MM.1S (cell line): ENCODE measurements around the gene MMD.

Source experiments
- DNase-seq: peaks from one replicate; pipeline ENCODE4 v3.0.0-alpha.2; 2015
- H2AFZ ChIP-seq: fragments of 300-600 bp; sonication (generic); 2 replicates; pipeline ENCODE4 v1.6.0; 2016; ENCODE audit warnings: antibody characterized with exemption, low read length
- H3F3A ChIP-seq: fragments of 300-600 bp; sonication (generic); 2 replicates; pipeline ENCODE4 v1.6.1; 2016; ENCODE audit warnings: mild to moderate bottlenecking, antibody characterized with exemption, low read length, moderate library complexity, mixed read lengths; ENCODE audit not compliant: insufficient read depth
- H3K27ac ChIP-seq: fragments of 300-600 bp; sonication (generic); 2 replicates; pipeline ENCODE4 v1.5.1; 2016; ENCODE audit warnings: mild to moderate bottlenecking, low read length
- H3K27me3 ChIP-seq: fragments of 300-600 bp; sonication (generic); replicated peaks from 2 replicates; pipeline ENCODE4 v1.6.0; 2016; ENCODE audit warnings: low read length; ENCODE audit not compliant: insufficient read depth
- H3K36me3 ChIP-seq: fragments of 300-600 bp; sonication (generic); replicated peaks from 2 replicates; pipeline ENCODE4 v1.6.1; 2016; ENCODE audit warnings: mild to moderate bottlenecking, low read length, mixed read lengths; ENCODE audit not compliant: insufficient read depth
- H3K4me1 ChIP-seq: fragments of 300-600 bp; sonication (generic); 2 replicates; pipeline ENCODE4 v1.6.1; 2016; ENCODE audit warnings: low read length, mixed read lengths
- H3K4me2 ChIP-seq: fragments of 300-600 bp; sonication (generic); 2 replicates; pipeline ENCODE4 v1.6.0; 2016; ENCODE audit warnings: low read depth, low read length
- H3K4me3 ChIP-seq: fragments of 300-600 bp; sonication (generic); 2 replicates; pipeline ENCODE4 v1.5.1; 2016; ENCODE audit warnings: low read length, mixed read lengths
- H3K79me2 ChIP-seq: fragments of 300-600 bp; sonication (generic); 2 replicates; pipeline ENCODE4 v1.6.1; 2016; ENCODE audit warnings: mixed run types, low read length, mixed read lengths
- H3K9ac ChIP-seq: fragments of 300-600 bp; sonication (generic); 2 replicates; pipeline ENCODE4 v1.6.1; 2016; ENCODE audit warnings: low read length, mixed read lengths
- H3K9me2 ChIP-seq: fragments of 300-600 bp; sonication (generic); replicated peaks from 2 replicates; pipeline ENCODE4 v1.6.1; 2016; ENCODE audit warnings: mild to moderate bottlenecking, low read length, mixed read lengths; ENCODE audit not compliant: insufficient read depth
- H3K9me3 ChIP-seq: fragments of 300-600 bp; sonication (generic); replicated peaks from 2 replicates; pipeline ENCODE4 v1.6.1; 2016; ENCODE audit warnings: mild to moderate bottlenecking, low read length, mixed read lengths; ENCODE audit not compliant: insufficient read depth
- H4K20me1 ChIP-seq: fragments of 300-600 bp; sonication (generic); 2 replicates; pipeline ENCODE4 v1.6.1; 2016; ENCODE audit warnings: mild to moderate bottlenecking, low read length, moderate library complexity, mixed read lengths; ENCODE audit not compliant: insufficient read depth
- EZH2 ChIP-seq: fragments of 300-600 bp; sonication (generic); optimal IDR thresholded peaks from 2 replicates; pipeline ENCODE3; 2017; ENCODE audit warnings: low read depth, mild to moderate bottlenecking, antibody characterized with exemption, low read length, mixed read lengths
- EZH2phosphoT487 ChIP-seq: fragments of 300-600 bp; sonication (generic); IDR thresholded peaks from 2 replicates; pipeline ENCODE4 v1.6.1; 2018; ENCODE audit warnings: antibody characterized with exemption, low read length
- TF ChIP-seq, protein P1 (sequence below): fragments of 300-600 bp; sonication (generic); IDR thresholded peaks from 2 replicates; pipeline ENCODE4 v1.5.1; 2016; ENCODE audit warnings: antibody characterized with exemption, low read length, mixed read lengths

Gene MMD

DNA sequence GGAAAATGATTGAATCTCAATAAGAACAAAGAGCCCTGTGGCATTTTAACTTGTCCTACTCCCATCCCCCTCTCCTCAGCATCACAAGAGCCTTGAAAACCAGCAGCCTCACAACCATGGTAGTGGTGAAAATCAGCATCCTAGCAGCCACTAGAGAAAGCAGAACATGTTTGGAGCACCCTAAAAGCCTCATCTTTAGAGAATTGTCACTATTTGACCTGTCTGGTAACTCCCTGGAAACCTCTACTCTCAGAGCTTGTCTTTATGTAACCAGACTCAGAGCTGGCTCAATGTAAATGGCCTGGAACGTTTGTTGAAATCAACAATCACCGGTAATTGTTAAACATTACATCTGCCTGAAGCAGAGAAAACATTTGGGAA lies 70.8 kb downstream of the MMD start:
- Histone ChIP-seq H4K20me1 (no peaks in the 10 kb centered on the region), H2AFZ (no peak overlapping the region), H3K9me3 (no peaks in the 10 kb centered on the region), H3K9ac (no peak overlapping the region), H3K9me2 (no peaks in the 10 kb centered on the region), H3K27me3 (no peaks in the 10 kb centered on the region), H3K27ac (no peak overlapping the region), H3K4me1 (no peaks in the 10 kb centered on the region), H3K79me2 (no peaks in the 10 kb centered on the region), H3K4me2 (no peak overlapping the region), H3K36me3 (no peaks in the 10 kb centered on the region), H3F3A (no peaks in the 10 kb centered on the region), H3K4me3 (no peak overlapping the region)
- no peak for TF ChIP-seq EZH2phosphoT487
- no peak for TF ChIP-seq EZH2
- TF ChIP-seq, protein P1, sequence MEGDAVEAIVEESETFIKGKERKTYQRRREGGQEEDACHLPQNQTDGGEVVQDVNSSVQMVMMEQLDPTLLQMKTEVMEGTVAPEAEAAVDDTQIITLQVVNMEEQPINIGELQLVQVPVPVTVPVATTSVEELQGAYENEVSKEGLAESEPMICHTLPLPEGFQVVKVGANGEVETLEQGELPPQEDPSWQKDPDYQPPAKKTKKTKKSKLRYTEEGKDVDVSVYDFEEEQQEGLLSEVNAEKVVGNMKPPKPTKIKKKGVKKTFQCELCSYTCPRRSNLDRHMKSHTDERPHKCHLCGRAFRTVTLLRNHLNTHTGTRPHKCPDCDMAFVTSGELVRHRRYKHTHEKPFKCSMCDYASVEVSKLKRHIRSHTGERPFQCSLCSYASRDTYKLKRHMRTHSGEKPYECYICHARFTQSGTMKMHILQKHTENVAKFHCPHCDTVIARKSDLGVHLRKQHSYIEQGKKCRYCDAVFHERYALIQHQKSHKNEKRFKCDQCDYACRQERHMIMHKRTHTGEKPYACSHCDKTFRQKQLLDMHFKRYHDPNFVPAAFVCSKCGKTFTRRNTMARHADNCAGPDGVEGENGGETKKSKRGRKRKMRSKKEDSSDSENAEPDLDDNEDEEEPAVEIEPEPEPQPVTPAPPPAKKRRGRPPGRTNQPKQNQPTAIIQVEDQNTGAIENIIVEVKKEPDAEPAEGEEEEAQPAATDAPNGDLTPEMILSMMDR = no peak
- no peak for DNase-seq

DNA sequence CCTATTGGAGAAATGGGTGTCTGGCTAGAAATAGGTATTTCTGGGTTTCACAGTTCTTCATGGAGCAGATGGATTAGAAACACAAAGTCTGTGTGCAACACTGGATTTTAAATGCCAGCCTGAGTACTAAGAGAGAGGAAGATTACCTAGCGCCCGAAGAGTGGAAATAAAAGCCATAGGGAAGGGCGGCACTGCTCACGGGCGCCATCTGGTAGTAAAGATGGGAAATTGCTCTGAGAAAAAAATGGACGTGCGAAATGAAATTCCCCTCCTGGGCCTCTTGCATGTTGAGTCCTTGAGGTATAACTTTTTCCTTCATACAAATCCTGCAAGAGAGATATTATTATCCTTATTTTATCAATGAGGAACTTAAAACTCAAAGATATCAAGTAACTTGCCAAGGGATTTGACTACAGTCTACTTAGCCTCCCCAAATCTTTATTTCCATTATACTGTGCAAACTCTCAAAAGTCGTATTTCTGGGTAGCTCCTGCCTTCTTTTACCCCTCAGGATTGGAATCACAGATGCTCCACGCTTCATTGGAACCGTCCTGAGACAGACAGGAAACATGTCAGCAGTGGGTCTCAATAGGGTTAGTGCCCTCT lies 72.8 kb downstream of the MMD start:
- H3K4me3 ChIP-seq = no peak overlapping the region
- no peaks in the 10 kb centered on the region for H4K20me1 ChIP-seq
- no peak for TF ChIP-seq EZH2phosphoT487
- TF ChIP-seq, protein P1 = peak; percentile 83
- no peaks in the 10 kb centered on the region for H3K79me2 ChIP-seq
- H3K9me2 ChIP-seq = no peaks in the 10 kb centered on the region
- no peaks in the 10 kb centered on the region for H3K27me3 ChIP-seq
- no peak overlapping the region for H2AFZ ChIP-seq
- no peaks in the 10 kb centered on the region for H3K4me1 ChIP-seq
- no peaks in the 10 kb centered on the region for H3F3A ChIP-seq
- H3K36me3 ChIP-seq = no peaks in the 10 kb centered on the region
- no peak overlapping the region for H3K27ac ChIP-seq
- no peak overlapping the region for H3K4me2 ChIP-seq
- peak; percentile 53 for DNase-seq
- no peak overlapping the region for H3K9ac ChIP-seq
- H3K9me3 ChIP-seq = no peaks in the 10 kb centered on the region

DNA sequence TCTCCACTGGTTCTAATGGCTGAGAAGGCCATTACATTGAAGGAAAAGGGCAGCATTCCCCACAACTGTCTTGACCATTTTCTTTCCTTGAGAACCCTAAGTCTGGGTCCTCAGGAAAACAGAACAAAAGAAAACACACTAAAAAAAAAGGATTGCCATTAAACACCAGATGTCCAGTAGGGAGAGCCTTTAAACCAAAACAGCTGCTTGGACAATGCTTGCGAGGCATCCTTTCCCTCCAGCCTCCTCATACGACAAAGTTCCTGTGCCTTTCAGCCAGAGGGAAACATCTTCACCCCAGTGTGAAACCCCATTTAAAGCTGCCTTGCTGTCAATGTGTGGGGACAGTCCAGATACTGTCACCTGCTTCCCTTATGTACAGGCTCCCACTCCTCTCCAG lies 74.3 kb downstream of the MMD start:
- Histone ChIP-seq H2AFZ (no peak overlapping the region), H3K9me2 (no peaks in the 10 kb centered on the region), H4K20me1 (no peaks in the 10 kb centered on the region), H3K4me2 (no peak overlapping the region), H3K27me3 (no peaks in the 10 kb centered on the region), H3K9me3 (no peaks in the 10 kb centered on the region), H3F3A (no peaks in the 10 kb centered on the region), H3K4me3 (no peak overlapping the region), H3K27ac (no peak overlapping the region), H3K9ac (no peak overlapping the region), H3K36me3 (no peaks in the 10 kb centered on the region), H3K4me1 (no peaks in the 10 kb centered on the region), H3K79me2 (no peaks in the 10 kb centered on the region)
- no peak for TF ChIP-seq EZH2phosphoT487
- TF ChIP-seq, protein P1 = no peak
- no peak for TF ChIP-seq EZH2
- no peak for DNase-seq
